ENCODE measurements around the gene SUGCT.

GRCh38 chr7:40299097-40299496 lies 164.3 kb downstream of the SUGCT start:
- TF ChIP-seq CTCF (IDR thresholded peaks at IDR 0.05; ENCODE audit: low read length) (no peak), EZH2phosphoT487 (IDR thresholded peaks at IDR 0.05; ENCODE audit: low read length) (no peak)
